GM18511 (cell line): ENCODE data around the gene GPR12.

Experiments used
- ATAC-seq: cut with Tn5 transposase; IDR thresholded peaks from one replicate; pipeline ENCODE4 v1.9.1; 2021; ENCODE audit warnings: mild to moderate bottlenecking, moderate library complexity; ENCODE audit not compliant: unreplicated experiment

The GPR12 gene

GRCh38 chr13:26706381-26706780 is 54.2 kb downstream of the GPR12 start:
- no peak for ATAC-seq

DNA sequence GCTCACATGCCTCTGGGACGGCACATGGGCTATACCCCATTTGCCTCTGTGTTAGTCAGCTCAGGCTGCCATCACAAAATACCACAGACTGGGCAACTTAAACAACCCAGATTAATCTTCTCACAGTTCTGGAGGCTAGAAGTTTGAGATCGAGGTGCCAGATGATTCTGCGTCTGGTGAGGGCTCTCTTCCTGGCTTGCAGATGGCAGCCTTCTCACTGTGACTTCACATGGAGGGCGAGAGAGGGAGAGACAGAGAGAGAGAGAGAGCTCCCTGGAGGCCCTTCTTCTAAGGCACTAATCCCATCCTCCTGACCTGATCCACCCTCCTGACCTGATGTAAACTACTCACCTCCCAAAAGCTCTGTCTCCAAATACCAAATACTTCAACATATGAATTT is 55.0 kb downstream of the GPR12 start:
- no peak for ATAC-seq
